Endothelial cell of umbilical vein (primary cell): ENCODE results near the gene CXCL10. TPM values are rescaled to one million over a fixed set of nuclear protein-coding genes. Genes with fewer than 3 reads are reported as not detected.

ENCODE experiments used
- Bru-seq: library from RNA; stranded (reverse); fragments of 400-500 nt; gene quantifications from one replicate; lab custom pipeline; 2021; lab: Mats Ljungman, UMichigan
- BruChase-seq, 2 experiments: library from RNA; stranded (reverse); fragments of 400-500 nt; gene quantifications; one replicate each; lab custom pipeline; 2021; lab: Mats Ljungman, UMichigan
- BruUV-seq: library from RNA; stranded (reverse); fragments of 400-500 nt; replicated peaks from 2 replicates; lab custom pipeline; 2021; lab: Mats Ljungman, UMichigan
- CTCF ChIA-PET: fragments of 300-600, 350-600 bp; sonication (Branson Sonifier 250); formaldehyde crosslinking; loops from one replicate; lab custom pipeline; 2021; ENCODE audit warnings: antibody characterized with exemption, inconsistent platforms; lab: Charles Lee
- POLR2A ChIA-PET: fragments of 300-600, 350-600 bp; sonication (Branson Sonifier 250); formaldehyde crosslinking; loops from one replicate; lab custom pipeline; 2021; ENCODE audit warnings: antibody characterized with exemption, inconsistent platforms; lab: Charles Lee
- DNase-seq: peaks from one replicate; pipeline ENCODE4 v3.0.0-alpha.2; 2011; ENCODE audit warnings: low read depth, low spot score
- FAIRE-seq: peaks from 2 replicates; lab custom pipeline; 2011; peaks lifted over from hg19 to GRCh38; lab: Jason Lieb, UNC
- H2AFZ ChIP-seq: 2 replicates; pipeline ENCODE4 v1.6.0; 2012; ENCODE audit warnings: low read depth, low read length, control low read depth, inconsistent platforms
- H3K27ac ChIP-seq: 2 replicates; pipeline ENCODE4 v1.5.1; 2011; ENCODE audit warnings: low read depth, mild to moderate bottlenecking, control low read depth, low read length, moderate library complexity; ENCODE audit not compliant: insufficient read depth
- H3K27me3 ChIP-seq, 2 experiments: 2 replicates each; pipeline versions ENCODE4 v1.6.0 to v1.6.1; 2011; ENCODE audit warnings: low read length in 2 of 2, mixed read lengths in 1 of 2; ENCODE audit not compliant: control insufficient read depth in 2 of 2, insufficient read depth in 2 of 2
- H3K36me3 ChIP-seq, 2 experiments: 2 replicates in 1 of 2; 3 replicates in 1 of 2; pipeline ENCODE4 v1.5.1; 2011; ENCODE audit warnings: low read length in 2 of 2, mild to moderate bottlenecking in 1 of 2, moderate library complexity in 1 of 2; ENCODE audit not compliant: control insufficient read depth in 2 of 2, insufficient read depth in 2 of 2; ENCODE audit errors: extremely low read depth in 1 of 2
- H3K4me1 ChIP-seq: 3 replicates; pipeline ENCODE4 v1.5.1; 2011; ENCODE audit warnings: mild to moderate bottlenecking, low read length; ENCODE audit not compliant: control insufficient read depth, insufficient read depth; ENCODE audit errors: extremely low read depth
- H3K4me2 ChIP-seq: 2 replicates; pipeline ENCODE4 v1.6.1; 2011; ENCODE audit warnings: low read length, control low read depth, mixed read lengths; ENCODE audit not compliant: insufficient read depth
- H3K4me3 ChIP-seq, 3 experiments: fragments of 200-600 bp in 1 of 3; sonication (generic), shearing (Covaris generic) in 1 of 3; replicated peaks in 1 of 3; 2 replicates each; pipeline ENCODE4 v1.5.1; 2011 to 2016; ENCODE audit warnings: control low read depth in 3 of 3, low read length in 3 of 3, mild to moderate bottlenecking in 2 of 3, inconsistent platforms in 1 of 3, low read depth in 1 of 3, moderate library complexity in 1 of 3; ENCODE audit not compliant: insufficient read depth in 1 of 3
- H3K79me2 ChIP-seq: 2 replicates; pipeline ENCODE4 v1.6.0; 2012; ENCODE audit warnings: low read length, inconsistent platforms; ENCODE audit not compliant: control insufficient read depth, insufficient read depth
- H3K9ac ChIP-seq: replicated peaks from 2 replicates; pipeline ENCODE3; 2011; ENCODE audit warnings: low read length, control low read depth; ENCODE audit not compliant: insufficient read depth; ENCODE audit errors: extremely low read depth
- H3K9me1 ChIP-seq: replicated peaks from 3 replicates; pipeline ENCODE4 v1.6.0; 2011; ENCODE audit warnings: mild to moderate bottlenecking, low read length; ENCODE audit not compliant: control insufficient read depth, insufficient read depth; ENCODE audit errors: extremely low read depth
- H3K9me3 ChIP-seq: replicated peaks from 2 replicates; pipeline ENCODE4 v1.5.1; 2012; ENCODE audit warnings: low read length, inconsistent platforms; ENCODE audit not compliant: control insufficient read depth, insufficient read depth
- H4K20me1 ChIP-seq: replicated peaks from 2 replicates; pipeline ENCODE3; 2011; ENCODE audit warnings: mild to moderate bottlenecking, low read length; ENCODE audit not compliant: control insufficient read depth, insufficient read depth; ENCODE audit errors: extremely low read depth
- EZH2 ChIP-seq: IDR thresholded peaks from 2 replicates; pipeline ENCODE4 v1.6.1; 2012; ENCODE audit warnings: borderline replicate concordance, low read depth, mild to moderate bottlenecking, moderate library complexity, low read length, inconsistent platforms; ENCODE audit not compliant: severe bottlenecking
- FOS ChIP-seq: IDR thresholded peaks from 2 replicates; pipeline ENCODE4 v1.6.1; 2011; ENCODE audit warnings: mild to moderate bottlenecking, low read length, moderate library complexity, borderline replicate concordance; ENCODE audit not compliant: insufficient read depth
- GATA2 ChIP-seq: IDR thresholded peaks from 2 replicates; pipeline ENCODE4 v1.7.0; 2011; ENCODE audit warnings: low read depth, mild to moderate bottlenecking, moderate library complexity, mixed read lengths, low read length; ENCODE audit not compliant: insufficient read length, insufficient read depth
- JUN ChIP-seq: IDR thresholded peaks from 2 replicates; pipeline ENCODE4 v1.6.1; 2011; ENCODE audit warnings: borderline replicate concordance, low read depth; ENCODE audit not compliant: insufficient read length, insufficient read depth
- MYC ChIP-seq: IDR thresholded peaks from one replicate; pipeline ENCODE4 v1.6.1; 2011; ENCODE audit warnings: mild to moderate bottlenecking, low read depth, low read length
- POLR2A ChIP-seq: IDR thresholded peaks from 2 replicates; pipeline ENCODE4 v1.6.1; 2012; ENCODE audit warnings: low read depth, mild to moderate bottlenecking, control low read depth, low read length
- POLR2AphosphoS5 ChIP-seq: IDR thresholded peaks from 2 replicates; pipeline ENCODE4 v1.6.1; 2012; ENCODE audit warnings: low read depth, mild to moderate bottlenecking, control low read depth, low read length, moderate library complexity; ENCODE audit not compliant: insufficient read depth
- dilution Hi-C: fragments of 300-500 bp; cut with MboI; formaldehyde crosslinking; loops from one replicate; pipeline ENCODE4 v1.15.0; 2019; ENCODE audit warnings: low sequenced_read_pairs; ENCODE audit not compliant: extremely low pct_ligation_motif_present
- intact Hi-C: fragments of 100-400 bp; cut with micrococcal nuclease; formaldehyde crosslinking; loops from one replicate; pipeline ENCODE4 v1.10.0; 2022
- long read RNA-seq: library from polyadenylated mRNA; stranded (forward); transcript quantifications from one replicate; pipeline ENCODE4 v2.0.0, GENCODE V29; 2021
- polyA minus RNA-seq, 3 experiments: library from RNA; depleted of rRNA, polyadenylated mRNA; stranded (reverse); fragments of >200 nt; gene quantifications; 1 replicate in 1 of 3; 2 replicates in 2 of 3; pipeline ENCODE4 v1.2.3, GENCODE V29; 2011
- polyA plus RNA-seq, 4 experiments: library from polyadenylated mRNA; depleted of rRNA in 3 of 4; stranded (reverse) in 3 of 4; unstranded in 1 of 4; fragments of >200 nt; gene quantifications; 2 replicates each; pipeline versions ENCODE4 v1.2.1 to v1.2.3, GENCODE V29; 2011 to 2012; ENCODE audit warnings: missing spikeins in 1 of 4
- total RNA-seq: library from RNA; stranded (reverse); gene quantifications from 2 replicates; pipeline ENCODE4 v1.2.3, GENCODE V29; 2021
- TF ChIP-seq, protein P1 (sequence below): IDR thresholded peaks from 2 replicates; pipeline ENCODE4 v1.6.1; 2011; ENCODE audit not compliant: insufficient read depth, insufficient read length
- TF ChIP-seq, protein P2 (sequence below), 2 donors: IDR thresholded peaks; 1 replicate in 1 of 2; 2 replicates in 1 of 2; pipeline ENCODE4 v1.5.1; 2011; ENCODE audit warnings: low read length in 2 of 2, mild to moderate bottlenecking in 2 of 2, moderate library complexity in 2 of 2, control low read depth in 1 of 2, inconsistent platforms in 1 of 2, low read depth in 1 of 2; ENCODE audit not compliant: insufficient read depth in 1 of 2; ENCODE audit errors: extremely low read depth in 1 of 2

CXCL10 gene
- total RNA-seq, result not detected in 2 replicates
- 0.18 and 0.25 TPM in 2 replicates for polyA plus RNA-seq
- 0.15 and 0.17 TPM in 2 replicates for polyA plus RNA-seq (2011; cell fraction: cytosol; rRNA removed)
- not detected in 2 replicates for polyA plus RNA-seq (2011; cell fraction: nucleus; rRNA removed)
- not detected in 2 replicates for polyA plus RNA-seq (2012)
- not detected in 2 replicates for polyA minus RNA-seq
- not detected for polyA minus RNA-seq (2011; cell fraction: cytosol; rRNA and poly(A)+ RNA removed)
- not detected in 2 replicates for polyA minus RNA-seq (2011; cell fraction: nucleus; rRNA and poly(A)+ RNA removed)
- Bru-seq, nascent RNA, result not detected
- BruChase-seq, experiment 1, labeled RNA remaining after a 6-hour chase, result not detected
- not detected for BruChase-seq, experiment 2, labeled RNA remaining after a 2-hour chase
- long read RNA-seq, result 0 reads

DNA sequence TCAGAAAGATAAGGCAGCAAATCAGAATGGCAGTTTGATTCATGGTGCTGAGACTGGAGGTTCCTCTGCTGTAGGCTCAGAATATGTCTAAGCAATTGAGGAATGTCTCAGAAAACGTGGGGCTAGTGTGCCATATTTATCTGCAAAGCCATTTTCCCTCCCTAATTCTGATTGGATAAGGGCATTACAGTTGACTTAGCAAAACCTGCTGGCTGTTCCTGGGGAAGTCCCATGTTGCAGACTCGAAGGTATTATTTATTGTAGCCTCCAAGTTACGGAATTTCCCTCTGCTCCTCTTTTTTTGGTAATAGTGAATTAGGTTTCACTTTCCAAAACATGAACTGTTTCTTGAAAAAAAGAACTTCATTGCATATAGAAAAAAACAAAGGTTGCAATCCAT lies at the start of gene CXCL10:
TSS of gene CXCL10 (minus strand) at position 109 of the 400 bp plus-strand sequence. CDS start at position 43, 66 bp downstream.
- POLR2A ChIA-PET, result no interaction called here
- no TSS peak for BruUV-seq
- dilution Hi-C loops, result no loop called here

More for the DNA sequence above, at the start of gene CXCL10:
- intact Hi-C loops, result no loop called here
- H3K4me1 ChIP-seq, result peaks cover 6% of the 10 kb centered on the region
- H3K36me3 ChIP-seq, result no peaks in the 10 kb centered on the region
- CTCF ChIA-PET, result no interaction called here
- TF ChIP-seq, protein P1, sequence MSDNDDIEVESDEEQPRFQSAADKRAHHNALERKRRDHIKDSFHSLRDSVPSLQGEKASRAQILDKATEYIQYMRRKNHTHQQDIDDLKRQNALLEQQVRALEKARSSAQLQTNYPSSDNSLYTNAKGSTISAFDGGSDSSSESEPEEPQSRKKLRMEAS, result no peak
- TF ChIP-seq, protein P2, sequence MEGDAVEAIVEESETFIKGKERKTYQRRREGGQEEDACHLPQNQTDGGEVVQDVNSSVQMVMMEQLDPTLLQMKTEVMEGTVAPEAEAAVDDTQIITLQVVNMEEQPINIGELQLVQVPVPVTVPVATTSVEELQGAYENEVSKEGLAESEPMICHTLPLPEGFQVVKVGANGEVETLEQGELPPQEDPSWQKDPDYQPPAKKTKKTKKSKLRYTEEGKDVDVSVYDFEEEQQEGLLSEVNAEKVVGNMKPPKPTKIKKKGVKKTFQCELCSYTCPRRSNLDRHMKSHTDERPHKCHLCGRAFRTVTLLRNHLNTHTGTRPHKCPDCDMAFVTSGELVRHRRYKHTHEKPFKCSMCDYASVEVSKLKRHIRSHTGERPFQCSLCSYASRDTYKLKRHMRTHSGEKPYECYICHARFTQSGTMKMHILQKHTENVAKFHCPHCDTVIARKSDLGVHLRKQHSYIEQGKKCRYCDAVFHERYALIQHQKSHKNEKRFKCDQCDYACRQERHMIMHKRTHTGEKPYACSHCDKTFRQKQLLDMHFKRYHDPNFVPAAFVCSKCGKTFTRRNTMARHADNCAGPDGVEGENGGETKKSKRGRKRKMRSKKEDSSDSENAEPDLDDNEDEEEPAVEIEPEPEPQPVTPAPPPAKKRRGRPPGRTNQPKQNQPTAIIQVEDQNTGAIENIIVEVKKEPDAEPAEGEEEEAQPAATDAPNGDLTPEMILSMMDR (IDR thresholded peaks at IDR 0.05; ENCODE audit: extremely low read depth in 1 of 2, insufficient read depth in 1 of 2, low read depth in 1 of 2, low read length in 2 of 2), result no peak
- no peak for TF ChIP-seq FOS
- TF ChIP-seq POLR2A, result no peak
- TF ChIP-seq MYC, result no peak
- TF ChIP-seq POLR2AphosphoS5, result no peak
- TF ChIP-seq JUN, result no peak
- TF ChIP-seq GATA2, result no peak
- TF ChIP-seq EZH2, result no peak
- H4K20me1 ChIP-seq, result no peaks in the 10 kb centered on the region
- H3K79me2 ChIP-seq, result no peaks in the 10 kb centered on the region
- no peak within 1 kb of the TSS for H3K27ac ChIP-seq
- H3K4me2 ChIP-seq, result no peak within 1 kb of the TSS
- no peaks in the 10 kb centered on the region for H3K9me1 ChIP-seq
- peak; percentile 35 for FAIRE-seq
- peaks cover 16 to 20% of the 10 kb centered on the region in 2 experiments for H3K27me3 ChIP-seq
- no peak within 1 kb of the TSS for H2AFZ ChIP-seq
- no peak for DNase-seq
- H3K9me3 ChIP-seq, result no peaks in the 10 kb centered on the region
- H3K4me3 ChIP-seq, result no peak within 1 kb of the TSS
- no peak within 1 kb of the TSS for H3K9ac ChIP-seq
